ENCODE results near the gene BARHL1. TPM values are rescaled to one million over a fixed set of nuclear protein-coding genes. Genes with fewer than 3 reads are reported as not detected.

BARHL1 gene
- total and polyA plus RNA-seq, 8 donors, result 0.27 TPM; not detected in 7

DNA sequence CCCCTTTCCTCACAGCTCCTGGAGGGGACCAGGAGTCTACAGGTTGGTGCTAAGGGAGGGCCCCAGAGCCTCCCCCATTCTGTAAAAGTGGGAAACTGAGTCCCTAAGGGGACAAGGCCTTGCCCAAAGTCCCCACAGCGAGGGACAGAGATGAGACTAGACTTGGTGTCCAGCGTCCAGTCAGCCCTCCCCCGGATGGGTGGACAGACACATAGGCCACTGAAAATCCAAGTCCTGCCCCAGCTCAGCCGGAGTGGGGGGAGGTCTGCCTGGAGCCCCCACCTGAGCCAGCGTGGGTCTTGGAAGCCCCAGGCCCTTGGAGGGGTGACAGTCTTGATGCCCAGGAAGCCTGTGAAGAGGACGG is 5.2 kb downstream of the BARHL1 start:
- FAIRE-seq, result no peak
- Histone ChIP-seq H3K27ac (no peak overlapping the region), H3K4me3 (no peak overlapping the region), H3K9me3 (no peaks in the 10 kb centered on the region), H3K36me3 (no peaks in the 10 kb centered on the region), H3K4me1 (no peaks in the 10 kb centered on the region), H3K27me3 (peaks cover 0 to 68% (median 28%) of the 10 kb centered on the region in 4 donors)
- TF ChIP-seq, protein P1, sequence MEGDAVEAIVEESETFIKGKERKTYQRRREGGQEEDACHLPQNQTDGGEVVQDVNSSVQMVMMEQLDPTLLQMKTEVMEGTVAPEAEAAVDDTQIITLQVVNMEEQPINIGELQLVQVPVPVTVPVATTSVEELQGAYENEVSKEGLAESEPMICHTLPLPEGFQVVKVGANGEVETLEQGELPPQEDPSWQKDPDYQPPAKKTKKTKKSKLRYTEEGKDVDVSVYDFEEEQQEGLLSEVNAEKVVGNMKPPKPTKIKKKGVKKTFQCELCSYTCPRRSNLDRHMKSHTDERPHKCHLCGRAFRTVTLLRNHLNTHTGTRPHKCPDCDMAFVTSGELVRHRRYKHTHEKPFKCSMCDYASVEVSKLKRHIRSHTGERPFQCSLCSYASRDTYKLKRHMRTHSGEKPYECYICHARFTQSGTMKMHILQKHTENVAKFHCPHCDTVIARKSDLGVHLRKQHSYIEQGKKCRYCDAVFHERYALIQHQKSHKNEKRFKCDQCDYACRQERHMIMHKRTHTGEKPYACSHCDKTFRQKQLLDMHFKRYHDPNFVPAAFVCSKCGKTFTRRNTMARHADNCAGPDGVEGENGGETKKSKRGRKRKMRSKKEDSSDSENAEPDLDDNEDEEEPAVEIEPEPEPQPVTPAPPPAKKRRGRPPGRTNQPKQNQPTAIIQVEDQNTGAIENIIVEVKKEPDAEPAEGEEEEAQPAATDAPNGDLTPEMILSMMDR (IDR thresholded peaks at IDR 0.05), result no peak
- ATAC-seq, result no peak
- intact Hi-C loops (cut with DNase I), result no loop called here
- DNase-seq, result no peak
- WGBS, 2 donors, result 21 to 24% methylated on average over 5 to 6 of the region's 6 CpGs

DNA sequence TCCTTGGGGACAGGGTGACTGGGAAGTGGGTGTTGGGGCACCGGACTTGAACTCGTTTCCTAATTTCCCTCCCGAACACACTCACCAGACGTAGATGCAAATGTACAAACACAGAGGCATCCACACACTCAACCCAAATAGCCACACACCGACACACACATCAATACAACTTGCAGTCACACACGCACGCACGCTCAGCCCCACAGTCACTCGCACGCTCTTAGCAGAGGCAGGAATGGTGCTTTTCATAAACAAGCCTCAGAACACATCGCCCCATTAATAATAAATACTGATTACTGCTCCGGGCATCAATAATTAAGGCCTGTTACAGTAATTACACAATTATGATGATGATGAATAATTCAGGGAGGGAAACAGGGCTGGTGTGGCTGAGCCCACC is 5.7 kb downstream of the BARHL1 start:
- no peak overlapping the region for H3K27ac ChIP-seq
- no peaks in the 10 kb centered on the region for H3K36me3 ChIP-seq
- ATAC-seq, result no peak
- H3K9me3 ChIP-seq, result no peaks in the 10 kb centered on the region
- WGBS, 2 donors, result 47 to 48% methylated on average over 12 of the region's 12 CpGs
- intact Hi-C loops (cut with DNase I), result no loop called here
- H3K4me3 ChIP-seq, result no peak overlapping the region
- TF ChIP-seq, protein P1 (IDR thresholded peaks at IDR 0.05), result no peak
- DNase-seq, result no peak
- no peaks in the 10 kb centered on the region for H3K4me1 ChIP-seq
- peaks cover 0 to 65% (median 27%) of the 10 kb centered on the region in 4 donors for H3K27me3 ChIP-seq
- no peak for FAIRE-seq

DNA sequence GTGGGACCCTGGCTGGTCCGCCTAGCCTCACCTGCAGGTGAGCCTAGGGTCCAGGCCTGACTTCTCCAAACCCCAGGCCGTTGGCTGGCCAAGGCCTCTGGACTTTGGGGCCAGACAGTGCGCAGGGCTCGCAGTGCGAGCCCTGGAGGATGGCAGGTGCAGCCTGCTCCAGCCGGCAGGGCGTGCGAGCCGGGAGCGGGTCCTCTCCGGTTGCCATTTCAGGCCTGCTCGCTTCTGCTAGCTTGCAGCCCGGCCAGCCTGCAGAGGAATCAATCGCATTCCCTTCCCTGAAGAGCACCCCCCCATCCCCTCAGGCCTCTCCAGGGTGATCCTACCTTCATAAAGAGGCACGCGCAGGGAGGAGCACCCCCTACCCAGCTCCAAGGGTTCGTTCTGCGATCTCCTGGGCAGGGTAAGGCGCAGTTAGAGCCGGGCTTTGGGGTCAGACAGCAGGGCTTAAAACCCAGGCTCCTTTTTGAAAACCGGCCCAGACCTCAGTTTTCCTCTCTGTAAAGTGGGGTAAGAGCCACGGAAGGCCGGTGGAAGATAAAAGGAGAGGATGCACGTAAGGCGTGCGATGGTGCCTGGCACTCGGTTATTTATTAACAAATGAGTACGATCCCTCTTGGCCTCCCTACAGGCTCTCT is 6.2 kb downstream of the BARHL1 start:
- H3K36me3 ChIP-seq, result no peaks in the 10 kb centered on the region
- intact Hi-C loops (cut with DNase I), result no loop called here
- H3K27ac ChIP-seq, result no peak overlapping the region
- H3K9me3 ChIP-seq, result no peaks in the 10 kb centered on the region
- H3K4me1 ChIP-seq, result no peaks in the 10 kb centered on the region
- peaks cover 0 to 60% (median 24%) of the 10 kb centered on the region in 4 donors for H3K27me3 ChIP-seq
- WGBS, 2 donors, result 17 to 20% methylated on average over 28 of the region's 28 CpGs
- DNase-seq, result no peak
- FAIRE-seq, result no peak
- no peak overlapping the region for H3K4me3 ChIP-seq
- no peak for ATAC-seq
- TF ChIP-seq, protein P1 (IDR thresholded peaks at IDR 0.05), result no peak

DNA sequence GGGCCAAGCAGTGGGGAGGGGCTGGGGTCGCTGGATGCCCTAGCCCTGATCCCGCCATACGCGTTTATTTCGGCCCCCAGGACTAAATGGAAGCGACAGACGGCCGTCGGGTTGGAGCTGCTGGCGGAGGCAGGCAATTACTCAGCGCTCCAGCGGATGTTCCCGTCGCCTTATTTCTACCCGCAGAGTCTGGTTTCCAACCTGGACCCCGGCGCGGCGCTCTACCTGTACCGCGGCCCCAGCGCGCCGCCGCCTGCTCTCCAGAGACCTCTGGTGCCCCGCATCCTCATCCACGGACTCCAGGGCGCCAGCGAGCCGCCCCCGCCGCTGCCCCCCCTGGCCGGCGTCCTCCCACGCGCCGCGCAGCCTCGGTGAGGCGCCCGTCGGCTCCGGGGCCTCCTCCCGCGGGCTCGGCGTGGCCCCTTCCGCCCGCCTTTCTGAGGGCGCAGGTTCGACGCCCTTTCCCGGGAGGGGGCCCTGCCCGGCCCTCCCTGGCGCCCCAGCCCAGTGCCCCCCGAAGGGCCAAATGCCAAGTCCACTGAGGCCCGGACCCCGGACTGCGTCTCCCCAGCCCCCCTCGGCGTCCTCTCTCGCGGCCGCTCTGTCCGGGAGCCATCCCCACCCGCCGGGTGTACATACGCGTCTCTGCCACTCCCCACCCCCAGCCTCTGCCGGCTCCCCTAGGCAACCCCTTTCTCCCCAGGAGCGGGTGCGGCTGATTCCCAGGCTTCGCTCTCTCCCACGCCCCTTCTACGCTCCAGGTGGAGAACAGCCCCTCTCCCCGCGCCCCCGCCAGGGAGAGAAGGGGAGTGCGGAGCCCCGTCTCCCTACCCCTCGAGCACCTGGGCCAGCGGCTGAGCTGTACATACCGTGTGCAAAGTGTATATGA is 7.0 kb downstream of the BARHL1 start:
- no peak for DNase-seq
- Histone ChIP-seq H3K27ac (no peak overlapping the region), H3K4me3 (no peak overlapping the region), H3K9me3 (no peaks in the 10 kb centered on the region), H3K4me1 (no peaks in the 10 kb centered on the region), H3K36me3 (peaks cover 0 to 3% (median 0%) of the 10 kb centered on the region in 3 donors), H3K27me3 (peaks cover 0 to 53% (median 23%) of the 10 kb centered on the region in 4 donors)
- no peak for FAIRE-seq
- intact Hi-C loops (cut with DNase I), result no loop called here
- ATAC-seq, result peak in 2 of 4 donors; percentile 11 to 27
- TF ChIP-seq, protein P1 (IDR thresholded peaks at IDR 0.05), result no peak
- WGBS, 2 donors, result 4 to 6% methylated on average over 59 to 83 of the region's 83 CpGs

DNA sequence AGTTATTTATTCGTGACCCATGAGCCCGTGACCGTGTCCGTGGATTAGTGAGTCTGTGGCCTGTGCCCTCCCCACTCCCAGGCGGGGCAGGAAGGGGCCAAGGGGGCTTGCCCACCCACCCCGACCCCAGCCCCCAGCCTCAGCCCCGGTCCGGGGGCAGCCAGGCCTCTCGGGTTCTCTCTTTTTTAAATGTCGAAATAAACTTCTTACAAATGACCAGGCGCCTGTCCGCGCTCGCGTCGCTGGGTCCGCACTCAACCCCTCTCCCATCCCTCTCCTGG is 7.6 kb downstream of the BARHL1 start:
- no peak for ATAC-seq
- Histone ChIP-seq H3K4me3 (no peak overlapping the region), H3K27me3 (peaks cover 0 to 47% (median 21%) of the 10 kb centered on the region in 4 donors), H3K27ac (no peak overlapping the region), H3K36me3 (peaks cover 0 to 8% (median 0%) of the 10 kb centered on the region in 3 donors), H3K4me1 (no peaks in the 10 kb centered on the region), H3K9me3 (no peaks in the 10 kb centered on the region)
- DNase-seq, result no peak
- TF ChIP-seq, protein P1 (IDR thresholded peaks at IDR 0.05), result no peak
- intact Hi-C loops (cut with DNase I), result no loop called here
- FAIRE-seq, result no peak
- WGBS, 2 donors, result 4 to 6% methylated on average over 16 to 17 of the region's 17 CpGs
